Large intestine (tissue), 3 donors: ENCODE data around the gene RIMBP2. TPM values are rescaled to one million over a fixed set of nuclear protein-coding genes. Genes with fewer than 3 reads are reported as not detected.

Experiments used
- DNase-seq, 2 donors: peaks; one replicate each; pipeline versions ENCODE4 v3.0.0 to v3.0.0-alpha.2; 2013
- H3K27ac ChIP-seq: one replicate; pipeline ENCODE4 v1.5.1; 2013; ENCODE audit warnings: low read length
- H3K27me3 ChIP-seq: 2 replicates; pipeline ENCODE4 v1.6.1; 2013; ENCODE audit warnings: low read length; ENCODE audit not compliant: control insufficient read depth, insufficient read depth
- H3K36me3 ChIP-seq: 2 replicates; pipeline ENCODE4 v1.6.1; 2013; ENCODE audit warnings: low read length; ENCODE audit not compliant: control insufficient read depth, insufficient read depth
- H3K4me1 ChIP-seq: one replicate; pipeline ENCODE4 v1.6.1; 2013; ENCODE audit warnings: low read length; ENCODE audit not compliant: control insufficient read depth, insufficient read depth
- H3K4me3 ChIP-seq: one replicate; pipeline ENCODE4 v1.5.1; 2013; ENCODE audit warnings: low read length
- H3K9me3 ChIP-seq: one replicate; pipeline ENCODE4 v1.6.1; 2013; ENCODE audit warnings: mild to moderate bottlenecking, low read depth, low read length, moderate library complexity; ENCODE audit not compliant: control insufficient read depth
- WGBS: methylation state at CpG from one replicate; pipeline ENCODE4 v1.1.5; 2013; ENCODE audit warnings: low lambda C conversion rate; ENCODE audit not compliant: insufficient coverage; 5-methylcytosine and 5-hydroxymethylcytosine counted together
- polyA plus RNA-seq: library from polyadenylated mRNA; unstranded; fragments of 120-200 nt; gene quantifications from one replicate; pipeline ENCODE4 v1.2.1, GENCODE V29; 2013

The RIMBP2 gene
- polyA plus RNA-seq, 1 donor: 22.7 TPM

- no peaks in the 10 kb centered on the region for H3K36me3 ChIP-seq
- WGBS: no CpG with 5 or more reads among the region's 20 CpGs
Observed at GRCh38 chr12:130448044-130448821, 267.9 kb downstream of the RIMBP2 start.

GRCh38 chr12:130447655-130447965, 268.5 kb downstream of the RIMBP2 start:
- Histone ChIP-seq H3K4me3 (no peak overlapping the region), H3K4me1 (no peaks in the 10 kb centered on the region), H3K36me3 (no peaks in the 10 kb centered on the region), H3K27ac (no peak overlapping the region), H3K9me3 (no peaks in the 10 kb centered on the region), H3K27me3 (no peaks in the 10 kb centered on the region)
- no peak for DNase-seq
- no CpG with 5 or more reads among the region's 11 CpGs for WGBS

More at GRCh38 chr12:130448044-130448821, 267.9 kb downstream of the RIMBP2 start:
- Histone ChIP-seq H3K27me3 (no peaks in the 10 kb centered on the region), H3K4me3 (no peak overlapping the region), H3K4me1 (no peaks in the 10 kb centered on the region), H3K27ac (no peak overlapping the region), H3K9me3 (no peaks in the 10 kb centered on the region)
- DNase-seq: no peak

GRCh38 chr12:130446846-130447654, 269.0 kb downstream of the RIMBP2 start:
- no peaks in the 10 kb centered on the region for H3K36me3 ChIP-seq
- DNase-seq: no peak
- H3K27ac ChIP-seq: no peak overlapping the region
- no peaks in the 10 kb centered on the region for H3K9me3 ChIP-seq
- no peak overlapping the region for H3K4me3 ChIP-seq
- no CpG with 5 or more reads among the region's 32 CpGs for WGBS
- H3K27me3 ChIP-seq: no peaks in the 10 kb centered on the region
- H3K4me1 ChIP-seq: no peaks in the 10 kb centered on the region

GRCh38 chr12:130444986-130445385, 271.1 kb downstream of the RIMBP2 start:
- H3K9me3 ChIP-seq: peaks cover 4% of the 10 kb centered on the region
- no peaks in the 10 kb centered on the region for H3K36me3 ChIP-seq
- H3K27ac ChIP-seq: no peak overlapping the region
- H3K4me1 ChIP-seq: no peaks in the 10 kb centered on the region
- no CpG with 5 or more reads among the region's 16 CpGs for WGBS
- DNase-seq: no peak
- H3K27me3 ChIP-seq: no peaks in the 10 kb centered on the region
- no peak overlapping the region for H3K4me3 ChIP-seq

- Histone ChIP-seq H3K4me3 (no peak overlapping the region), H3K27ac (no peak overlapping the region), H3K27me3 (no peaks in the 10 kb centered on the region), H3K9me3 (peaks cover 13% of the 10 kb centered on the region), H3K36me3 (no peaks in the 10 kb centered on the region), H3K4me1 (no peaks in the 10 kb centered on the region)
- DNase-seq: no peak
- WGBS: no CpG with 5 or more reads among the region's 5 CpGs
Observed at GRCh38 chr12:130444061-130444460, 272.0 kb downstream of the RIMBP2 start.

- Histone ChIP-seq H3K27me3 (no peaks in the 10 kb centered on the region), H3K27ac (no peak overlapping the region), H3K4me3 (no peak overlapping the region), H3K36me3 (no peaks in the 10 kb centered on the region), H3K4me1 (no peaks in the 10 kb centered on the region), H3K9me3 (peaks cover 22% of the 10 kb centered on the region)
- DNase-seq: no peak
- 100% methylated on average over 1 of the region's 45 CpGs for WGBS
Observed at GRCh38 chr12:130441771-130442760, 274.0 kb downstream of the RIMBP2 start.

GRCh38 chr12:130440411-130441080, 275.6 kb downstream of the RIMBP2 start:
- WGBS: no CpG with 5 or more reads among the region's 23 CpGs
- no peak for DNase-seq

GRCh38 chr12:130439250-130439649, 276.8 kb downstream of the RIMBP2 start:
- Histone ChIP-seq H3K4me1 (no peaks in the 10 kb centered on the region), H3K27me3 (no peaks in the 10 kb centered on the region), H3K9me3 (peaks cover 34% of the 10 kb centered on the region), H3K4me3 (no peak overlapping the region), H3K36me3 (no peaks in the 10 kb centered on the region), H3K27ac (no peak overlapping the region)
- no peak for DNase-seq
- no CpG with 5 or more reads among the region's 3 CpGs for WGBS

More at GRCh38 chr12:130440411-130441080, 275.6 kb downstream of the RIMBP2 start:
- no peaks in the 10 kb centered on the region for H3K27me3 ChIP-seq
- peaks cover 29% of the 10 kb centered on the region for H3K9me3 ChIP-seq
- no peaks in the 10 kb centered on the region for H3K4me1 ChIP-seq
- no peaks in the 10 kb centered on the region for H3K36me3 ChIP-seq
- no peak overlapping the region for H3K4me3 ChIP-seq
- H3K27ac ChIP-seq: no peak overlapping the region

- no peaks in the 10 kb centered on the region for H3K36me3 ChIP-seq
- H3K27me3 ChIP-seq: no peaks in the 10 kb centered on the region
- no peak for DNase-seq
- H3K4me3 ChIP-seq: no peak overlapping the region
- H3K4me1 ChIP-seq: no peaks in the 10 kb centered on the region
- WGBS: no CpG with 5 or more reads among the region's 13 CpGs
- no peak overlapping the region for H3K27ac ChIP-seq
- H3K9me3 ChIP-seq: peaks cover 34% of the 10 kb centered on the region
Observed at GRCh38 chr12:130438711-130439110, 277.4 kb downstream of the RIMBP2 start.
